Measurements from ENCODE around the gene MRPL34.

Gene MRPL34

GRCh38 chr19:17347361-17347760 is 41.7 kb downstream of the MRPL34 start:
- peak; percentile 17 for DNase-seq

- DNase-seq: no peak
Observed at GRCh38 chr19:17347877-17348276, 42.2 kb downstream of the MRPL34 start.

GRCh38 chr19:17348700-17349099 is 43.0 kb downstream of the MRPL34 start:
- no peak for DNase-seq

- no peak for DNase-seq
Observed at GRCh38 chr19:17351815-17352435, 46.3 kb downstream of the MRPL34 start.

- no peak for DNase-seq
Observed at GRCh38 chr19:17352608-17353280, 47.1 kb downstream of the MRPL34 start.

GRCh38 chr19:17353386-17353785 is 47.7 kb downstream of the MRPL34 start:
- DNase-seq: no peak
